NCI-H2029 (cell line): Measurements from ENCODE around the gene OR2W1.

Experiments
- DNase-seq: peaks from one replicate; lab custom pipeline; 2025; lab: John Stamatoyannopoulos, UW

Gene OR2W1

GRCh38 chr6:28996844-28997510, 48.0 kb downstream of the OR2W1 start:
- no peak for DNase-seq

GRCh38 chr6:28995093-28995650, 49.8 kb downstream of the OR2W1 start:
- DNase-seq = no peak
